Cardiac muscle cell (in vitro differentiated cells and primary cell): ENCODE results near the gene RASSF7. TPM values are rescaled to one million over a fixed set of nuclear protein-coding genes. Genes with fewer than 3 reads are reported as not detected.
A peak's percentile ranks its signal among the peaks of the same experiment; 100 is the strongest.

Source experiments
- DNase-seq, 2 donors: peaks; one replicate each; pipeline versions ENCODE4 v3.0.0 to v3.0.0-alpha.2; 2010 to 2017; ENCODE audit warnings: low read depth in 1 of 2, low spot score in 1 of 2
- H3K27ac ChIP-seq: fragments of 200-600 bp; sonication (generic); 2 replicates; pipeline ENCODE4 v1.5.1; 2016
- H3K27me3 ChIP-seq: fragments of 200-600 bp; sonication (generic); 2 replicates; pipeline ENCODE4 v1.6.0; 2016; ENCODE audit warnings: control low read depth
- H3K36me3 ChIP-seq: fragments of 200-600 bp; sonication (generic); 2 replicates; pipeline ENCODE4 v1.5.1; 2016; ENCODE audit warnings: control low read depth
- H3K4me1 ChIP-seq: fragments of 200-600 bp; sonication (generic); 2 replicates; pipeline ENCODE4 v1.8.1; 2017; ENCODE audit warnings: low read depth, mild to moderate bottlenecking, mixed run types
- H3K4me3 ChIP-seq: fragments of 200-600 bp; sonication (generic); 2 replicates; pipeline ENCODE4 v1.5.1; 2016; ENCODE audit warnings: mild to moderate bottlenecking
- H3K9me3 ChIP-seq: fragments of 200-600 bp; sonication (generic); 2 replicates; pipeline ENCODE4 v1.5.1; 2017; ENCODE audit warnings: low read depth, mild to moderate bottlenecking, control low read depth
- polyA plus RNA-seq: library from polyadenylated mRNA; unstranded; fragments of >200 nt; fragmentation: Nextera tagmentation; extraction: Ambion mirVana; gene quantifications from 2 replicates; pipeline ENCODE4 v1.2.1, GENCODE V29; 2016
- total RNA-seq: library from RNA; depleted of rRNA; stranded (reverse); fragments of >200 nt; gene quantifications from 2 replicates; pipeline ENCODE4 v1.2.3, GENCODE V29; 2016
- TF ChIP-seq, protein P1 (sequence below): IDR thresholded peaks from 2 replicates; pipeline ENCODE4 v1.5.1; 2012; ENCODE audit warnings: low read depth, mild to moderate bottlenecking, low read length

RASSF7 gene
- total and polyA plus RNA-seq, 2 experiments from 2014 or later = 49.5 to 66.7 TPM

DNA sequence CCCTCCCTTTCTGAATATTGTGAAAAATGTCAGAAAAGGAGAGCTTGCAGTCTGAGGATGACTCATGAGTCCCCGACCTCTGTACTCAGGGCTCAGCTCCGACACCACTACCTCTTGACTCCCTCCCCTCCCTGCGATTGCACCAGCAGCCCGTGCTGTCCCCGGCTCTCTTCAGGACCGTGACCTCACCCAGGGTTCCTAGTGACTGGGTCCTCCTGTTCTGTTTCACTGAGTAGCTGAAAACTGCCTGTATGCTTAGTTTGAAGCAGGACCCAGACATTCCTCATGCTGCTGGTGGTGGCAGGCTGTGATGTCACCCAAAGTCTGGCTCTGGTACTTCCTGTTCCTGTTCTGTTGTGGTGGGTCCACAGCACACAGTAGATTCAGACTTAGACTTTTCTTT, 27.2 kb downstream of the RASSF7 start:
- DNase-seq = peak in 1 of 2 donors; percentile 71
- Histone ChIP-seq H3K4me3 (no peak overlapping the region), H3K9me3 (no peaks in the 10 kb centered on the region), H3K4me1 (no peaks in the 10 kb centered on the region), H3K27me3 (no peaks in the 10 kb centered on the region), H3K27ac (no peak overlapping the region), H3K36me3 (peaks cover 34% of the 10 kb centered on the region)
- TF ChIP-seq, protein P1, sequence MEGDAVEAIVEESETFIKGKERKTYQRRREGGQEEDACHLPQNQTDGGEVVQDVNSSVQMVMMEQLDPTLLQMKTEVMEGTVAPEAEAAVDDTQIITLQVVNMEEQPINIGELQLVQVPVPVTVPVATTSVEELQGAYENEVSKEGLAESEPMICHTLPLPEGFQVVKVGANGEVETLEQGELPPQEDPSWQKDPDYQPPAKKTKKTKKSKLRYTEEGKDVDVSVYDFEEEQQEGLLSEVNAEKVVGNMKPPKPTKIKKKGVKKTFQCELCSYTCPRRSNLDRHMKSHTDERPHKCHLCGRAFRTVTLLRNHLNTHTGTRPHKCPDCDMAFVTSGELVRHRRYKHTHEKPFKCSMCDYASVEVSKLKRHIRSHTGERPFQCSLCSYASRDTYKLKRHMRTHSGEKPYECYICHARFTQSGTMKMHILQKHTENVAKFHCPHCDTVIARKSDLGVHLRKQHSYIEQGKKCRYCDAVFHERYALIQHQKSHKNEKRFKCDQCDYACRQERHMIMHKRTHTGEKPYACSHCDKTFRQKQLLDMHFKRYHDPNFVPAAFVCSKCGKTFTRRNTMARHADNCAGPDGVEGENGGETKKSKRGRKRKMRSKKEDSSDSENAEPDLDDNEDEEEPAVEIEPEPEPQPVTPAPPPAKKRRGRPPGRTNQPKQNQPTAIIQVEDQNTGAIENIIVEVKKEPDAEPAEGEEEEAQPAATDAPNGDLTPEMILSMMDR = no peak

DNA sequence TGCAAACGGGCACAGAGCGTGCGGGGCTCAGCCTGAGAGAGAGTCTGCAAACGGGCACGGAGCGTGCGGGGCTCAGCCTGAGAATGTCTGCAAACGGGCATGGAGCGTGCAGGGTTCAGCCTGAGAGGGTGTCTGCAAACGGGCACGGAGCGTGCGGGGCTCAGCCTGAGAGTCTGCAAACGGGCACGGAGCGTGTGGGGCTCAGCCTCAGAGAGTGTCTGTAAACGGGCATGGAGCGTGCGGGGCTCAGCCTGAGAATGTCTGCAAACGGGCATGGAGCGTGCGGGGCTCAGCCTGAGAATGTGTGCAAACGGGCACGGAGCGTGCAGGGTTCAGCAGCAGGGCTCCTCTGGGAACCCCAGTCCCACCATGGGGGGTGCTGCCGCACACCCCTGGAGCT, 29.0 kb downstream of the RASSF7 start:
- Histone ChIP-seq H3K9me3 (no peaks in the 10 kb centered on the region), H3K27me3 (no peaks in the 10 kb centered on the region), H3K4me1 (no peaks in the 10 kb centered on the region), H3K27ac (no peak overlapping the region), H3K36me3 (peaks cover 37% of the 10 kb centered on the region), H3K4me3 (no peak overlapping the region)
- TF ChIP-seq, protein P1 = no peak
- DNase-seq = no peak

DNA sequence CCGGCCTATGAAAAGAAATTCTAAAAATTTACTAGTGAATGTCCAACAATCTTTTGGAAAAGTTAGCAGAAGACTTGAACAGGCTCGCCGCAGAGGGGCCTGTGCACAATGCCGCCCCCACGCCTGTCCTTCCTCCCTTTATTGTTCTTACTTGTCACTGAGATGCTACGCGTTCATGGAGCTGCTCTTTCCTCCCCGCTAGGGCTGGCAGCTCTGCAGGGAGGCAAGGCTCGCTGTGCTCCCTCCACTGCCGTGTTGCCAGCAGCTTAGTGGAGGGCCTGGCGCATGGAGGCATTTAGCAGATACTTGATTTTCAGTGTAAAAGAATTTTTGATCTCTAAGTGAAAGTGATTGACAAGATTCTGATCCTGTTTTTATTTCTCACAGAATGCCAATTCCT, 30.2 kb downstream of the RASSF7 start:
- H3K4me1 ChIP-seq = no peaks in the 10 kb centered on the region
- peaks cover 42% of the 10 kb centered on the region for H3K36me3 ChIP-seq
- no peak overlapping the region for H3K27ac ChIP-seq
- H3K9me3 ChIP-seq = no peaks in the 10 kb centered on the region
- H3K27me3 ChIP-seq = no peaks in the 10 kb centered on the region
- H3K4me3 ChIP-seq = no peak overlapping the region
- no peak for DNase-seq
- TF ChIP-seq, protein P1 = no peak

DNA sequence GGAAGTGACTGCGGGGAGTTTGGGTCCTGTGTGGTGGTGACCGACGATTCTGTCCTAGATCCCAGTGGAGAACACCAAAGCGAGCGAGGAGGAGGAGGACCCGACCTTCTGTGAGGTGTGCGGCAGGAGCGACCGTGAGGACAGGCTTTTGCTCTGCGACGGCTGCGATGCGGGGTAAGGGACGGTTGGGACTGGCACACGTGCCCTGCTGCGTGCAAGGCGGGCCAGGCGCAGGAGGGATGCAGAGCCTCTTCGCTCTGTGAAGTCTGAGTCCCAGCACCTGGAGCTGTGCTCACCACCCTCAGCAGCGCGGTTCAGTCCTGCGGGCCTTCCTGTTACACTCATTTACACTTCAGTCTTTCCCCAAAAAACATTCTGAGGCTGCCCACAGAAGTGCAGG, 31.7 kb downstream of the RASSF7 start:
- TF ChIP-seq, protein P1 = no peak
- DNase-seq = no peak
- no peak overlapping the region for H3K27ac ChIP-seq
- no peak overlapping the region for H3K4me3 ChIP-seq
- no peaks in the 10 kb centered on the region for H3K27me3 ChIP-seq
- H3K36me3 ChIP-seq = peaks cover 42% of the 10 kb centered on the region
- no peaks in the 10 kb centered on the region for H3K9me3 ChIP-seq
- no peaks in the 10 kb centered on the region for H3K4me1 ChIP-seq

- no peak overlapping the region for H3K27ac ChIP-seq
- DNase-seq = no peak
- no peaks in the 10 kb centered on the region for H3K9me3 ChIP-seq
- H3K27me3 ChIP-seq = no peaks in the 10 kb centered on the region
- TF ChIP-seq, protein P1 = no peak
- H3K4me1 ChIP-seq = no peaks in the 10 kb centered on the region
- H3K4me3 ChIP-seq = no peak overlapping the region
- peaks cover 45% of the 10 kb centered on the region for H3K36me3 ChIP-seq
These were observed 32.1 kb downstream of the RASSF7 start for GRCh38 chr11:592918-593317.

DNA sequence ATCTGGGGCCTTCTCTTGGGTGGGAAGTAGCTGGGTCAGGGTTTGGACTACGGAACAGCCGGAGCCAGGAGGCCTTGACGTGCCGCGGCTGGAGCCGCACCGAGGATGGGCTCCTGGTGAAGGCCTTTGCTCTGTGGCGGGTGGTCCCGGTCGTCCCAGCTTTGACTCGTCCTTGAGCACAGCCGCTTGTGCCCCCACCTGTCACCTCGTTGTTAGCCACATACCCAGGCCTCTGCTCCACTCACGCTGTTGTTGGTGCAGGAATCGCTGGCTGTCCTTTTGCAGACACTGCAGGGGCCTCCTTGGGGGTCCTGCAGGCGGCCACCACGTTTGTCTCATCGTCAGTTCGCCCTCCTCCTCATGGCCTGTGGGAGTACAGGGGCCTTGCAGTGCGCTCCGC, 32.6 kb downstream of the RASSF7 start:
- no peak for DNase-seq
- Histone ChIP-seq H3K4me3 (no peak overlapping the region), H3K4me1 (no peaks in the 10 kb centered on the region), H3K36me3 (peaks cover 47% of the 10 kb centered on the region), H3K9me3 (no peaks in the 10 kb centered on the region), H3K27ac (no peak overlapping the region), H3K27me3 (no peaks in the 10 kb centered on the region)
- TF ChIP-seq, protein P1 = no peak
